K562 (cell line): Measurements from ENCODE around the gene PCP2. TPM values are rescaled to one million over a fixed set of nuclear protein-coding genes. Genes with fewer than 3 reads are reported as not detected.

Experiments
- ATF3 ChIP-seq, 2 experiments: fragments of 450-650 bp in 1 of 2; sonication (generic) in 1 of 2; formaldehyde crosslinking in 1 of 2; IDR thresholded peaks in 1 of 2; conservative IDR thresholded peaks in 1 of 2; 2 replicates each; pipeline versions ENCODE4 v1.6.1 to v1.8.1; 2016 to 2023; ENCODE audit warnings: mild to moderate bottlenecking in 2 of 2, moderate library complexity in 2 of 2, inconsistent platforms in 1 of 2, missing genetic modification reagents in 1 of 2
- E2F1 ChIP-seq: sonication (generic); formaldehyde crosslinking; IDR thresholded peaks from 2 replicates; pipeline ENCODE4 v1.8.1; 2023; ENCODE audit warnings: mild to moderate bottlenecking, missing genetic modification reagents, moderate library complexity
- ETS1 ChIP-seq: conservative IDR thresholded peaks from 2 replicates; pipeline ENCODE4 v1.6.1; 2011; ENCODE audit warnings: low read depth, mild to moderate bottlenecking, low read length; ENCODE audit not compliant: control insufficient read depth
- KHSRP ChIP-seq: fragments of 450-650 bp; IDR thresholded peaks from 2 replicates; pipeline ENCODE4 v1.6.1; 2017
- MED1 ChIP-seq: sonication (generic); formaldehyde crosslinking; IDR thresholded peaks from 2 replicates; pipeline ENCODE4 v1.8.1; 2023; ENCODE audit warnings: missing genetic modification reagents, borderline replicate concordance
- MEIS2 ChIP-seq: fragments of 450-650 bp; IDR thresholded peaks from 2 replicates; pipeline ENCODE4 v1.6.1; 2014; ENCODE audit warnings: mild to moderate bottlenecking; ENCODE audit not compliant: partially characterized antibody
- MNT ChIP-seq, 2 experiments: fragments of 450-650 bp; conservative IDR thresholded peaks; 2 replicates each; pipeline ENCODE4 v1.6.1; 2017; ENCODE audit warnings: mild to moderate bottlenecking in 2 of 2, moderate library complexity in 2 of 2
- NR0B1 ChIP-seq: fragments of 450-650 bp; IDR thresholded peaks from one replicate; pipeline ENCODE4 v1.6.1; 2018; ENCODE audit warnings: mild to moderate bottlenecking, moderate library complexity; ENCODE audit not compliant: partially characterized antibody
- NRF1 ChIP-seq, 2 experiments: fragments of 450-650 bp; IDR thresholded peaks in 1 of 2; conservative IDR thresholded peaks in 1 of 2; 2 replicates each; pipeline ENCODE4 v1.6.1; 2014; ENCODE audit warnings: mild to moderate bottlenecking in 2 of 2
- SP1 ChIP-seq: sonication (generic); formaldehyde crosslinking; IDR thresholded peaks from 2 replicates; pipeline ENCODE4 v1.8.1; 2022; ENCODE audit warnings: mild to moderate bottlenecking, missing genetic modification reagents
- TRIM28 ChIP-seq: fragments of 450-650 bp; IDR thresholded peaks from 2 replicates; pipeline ENCODE4 v1.6.1; 2017
- TSHZ1 ChIP-seq: fragments of 250-450 bp; sonication (Bioruptor Pico); IDR thresholded peaks from 2 replicates; pipeline ENCODE4 v1.4.0; 2020; ENCODE audit warnings: mild to moderate bottlenecking, moderate library complexity
- ZBTB17 ChIP-seq: fragments of 450-650 bp; formaldehyde crosslinking; IDR thresholded peaks from 2 replicates; pipeline ENCODE4 v1.4.0; 2020; ENCODE audit warnings: mild to moderate bottlenecking
- ZC3H8 ChIP-seq: fragments of 450-650 bp; IDR thresholded peaks from 2 replicates; pipeline ENCODE4 v1.6.1; 2017
- ZKSCAN8 ChIP-seq: fragments of 200-800 bp; sonication (Bioruptor generic); IDR thresholded peaks from 2 replicates; pipeline ENCODE4 v1.6.1; 2016; ENCODE audit warnings: missing genetic modification characterization, missing compliant biosample characterization
- ZNF134 ChIP-seq: fragments of 250-450 bp; sonication (Bioruptor Pico); conservative IDR thresholded peaks from 2 replicates; pipeline ENCODE4 v1.4.0; 2020
- polyA plus RNA-seq, 8 experiments: library from polyadenylated mRNA; depleted of rRNA in 4 of 8; stranded (reverse) in 5 of 8; unstranded in 3 of 8; fragments of >200 nt; fragmentation: Nextera tagmentation in 2 of 8; fragmentation: Illumina TruSeq in 1 of 8; extraction: Ambion mirVana in 2 of 8; extraction: Trizol in 1 of 8; gene quantifications; 2 replicates each; pipeline versions ENCODE4 v1.2.1 to v1.2.3, GENCODE V29; 2011 to 2014; ENCODE audit warnings: inconsistent platforms in 1 of 8, missing spikeins in 1 of 8
- total RNA-seq, 7 experiments: library from RNA; depleted of rRNA in 6 of 7; stranded (reverse); fragments of >200 nt in 6 of 7; fragmentation: Illumina TruSeq in 2 of 7; extraction: Trizol in 2 of 7; gene quantifications; 2 replicates each; pipeline versions ENCODE4 v1.2.1 to v1.2.3, GENCODE V29; 2011 to 2021; ENCODE audit warnings: low replicate concordance in 1 of 7

PCP2 gene
- total and polyA plus RNA-seq, 9 of the 15 experiments (the other 6 are each of a cell fraction or from before 2014, with no cell fraction given), result 0.17 to 1.3 (median 0.49) TPM; not detected in 3

GRCh38 chr19:7637374-7638256 lies 4.1 kb upstream of the PCP2 start (continued):
- TF ChIP-seq MED1 (CRISPR knock-in tag), result no peak
- no peak for TF ChIP-seq SP1 (CRISPR knock-in tag)
- no peak for TF ChIP-seq ZC3H8
- TF ChIP-seq ETS1, result peak; percentile 64; the same call in 1 of the 2 replicates
- TF ChIP-seq NRF1 (conservative IDR thresholded peaks at IDR 0.05 in 1 of 2, IDR thresholded peaks at IDR 0.05 in 1 of 2), result peak in 1 of 2 experiments; percentile 31; a peak in 1 of 4 replicates
- no peak for TF ChIP-seq ATF3 (IDR thresholded peaks at IDR 0.05)
- no peak for TF ChIP-seq ATF3 (CRISPR knock-in tag; conservative IDR thresholded peaks at IDR 0.05)
- TF ChIP-seq E2F1, result no peak
- TF ChIP-seq MEIS2, result peak; percentile 45
- TF ChIP-seq MNT (conservative IDR thresholded peaks at IDR 0.05), result peak in 1 of 2 experiments; percentile 13; a peak in 2 of 4 replicates
- TF ChIP-seq KHSRP, result no peak
- no peak for TF ChIP-seq ZBTB17 (CRISPR knock-in tag)
- TF ChIP-seq ZKSCAN8 (CRISPR knock-in tag), result no peak
- TF ChIP-seq TSHZ1 (CRISPR knock-in tag), result no peak
- TF ChIP-seq NR0B1, result no peak
- no peak for TF ChIP-seq ZNF134 (CRISPR knock-in tag)
- no peak for TF ChIP-seq TRIM28
